Upper lobe of left lung (tissue), 6 donors: Measurements from ENCODE around the gene ADCYAP1R1. TPM values are rescaled to one million over a fixed set of nuclear protein-coding genes. Genes with fewer than 3 reads are reported as not detected.
A peak's percentile ranks its signal among the peaks of the same experiment; 100 is the strongest.

Experiments used
- ATAC-seq, 2 donors: fragments of 200-7000 bp; cut with Tn5 transposase; one replicate each; pipeline ENCODE4 v1.9.1; 2022; ENCODE audit warnings: mild to moderate bottlenecking in 2 of 2, moderate library complexity in 2 of 2; ENCODE audit not compliant: low FRiP score in 2 of 2
- DNase-seq, 2 donors: peaks; one replicate each; pipeline ENCODE4 v3.0.0-alpha.2; 2019 to 2020
- H3K27ac ChIP-seq, 4 donors: fragments of 200-600 bp; sonication (generic); one replicate each; pipeline ENCODE4 v1.5.1; 2016 to 2019
- H3K27me3 ChIP-seq, 4 donors: fragments of 200-600 bp; sonication (generic); one replicate each; pipeline ENCODE4 v1.5.1; 2017 to 2019
- H3K36me3 ChIP-seq, 4 donors: fragments of 200-600 bp; sonication (generic); one replicate each; pipeline ENCODE4 v1.5.1; 2016 to 2019
- H3K4me1 ChIP-seq, 4 donors: fragments of 200-600 bp; sonication (generic); one replicate each; pipeline ENCODE4 v1.5.1; 2018 to 2019
- H3K4me3 ChIP-seq, 4 donors: fragments of 200-600 bp; sonication (generic); one replicate each; pipeline ENCODE4 v1.5.1; 2017 to 2019; ENCODE audit warnings: mild to moderate bottlenecking in 2 of 4, moderate library complexity in 1 of 4
- H3K9me3 ChIP-seq, 4 donors: fragments of 200-600 bp; sonication (generic); one replicate each; pipeline ENCODE4 v1.5.1; 2018 to 2019
- CTCF ChIP-seq, 6 experiments: fragments of 450-650 bp in 4 of 6; fragments of 200-600 bp in 2 of 6; sonication (generic) in 2 of 6; IDR thresholded peaks; one replicate each; pipeline ENCODE4 v1.5.1; 2016 to 2019; ENCODE audit warnings: antibody characterized with exemption in 6 of 6
- EP300 ChIP-seq, 4 donors: sonication (generic); formaldehyde crosslinking; IDR thresholded peaks; one replicate each; pipeline ENCODE4 v1.5.1; 2017; ENCODE audit warnings: antibody characterized with exemption in 4 of 4, control low read depth in 2 of 4
- POLR2A ChIP-seq, 4 donors: fragments of 450-650 bp; IDR thresholded peaks; one replicate each; pipeline ENCODE4 v1.5.1; 2016 to 2017; ENCODE audit warnings: antibody characterized with exemption in 4 of 4, mild to moderate bottlenecking in 2 of 4
- POLR2AphosphoS5 ChIP-seq, 2 donors: sonication (generic); formaldehyde crosslinking; IDR thresholded peaks; one replicate each; pipeline ENCODE4 v1.5.1; 2017; ENCODE audit warnings: antibody characterized with exemption in 2 of 2
- WGBS, 2 donors: methylation state at CpG; one replicate each; pipeline ENCODE4 v1.1.5; 2017 to 2018; 5-methylcytosine and 5-hydroxymethylcytosine counted together
- total RNA-seq, 6 donors: library from RNA; depleted of rRNA in 4 of 6; stranded (reverse); fragments of >200 nt in 4 of 6; gene quantifications; one replicate each; pipeline versions ENCODE4 v1.1.0 to v1.2.1, GENCODE V29; 2016 to 2021
- donor health status: DM: no; HTN: no; CAD: no; lungs with moderate emphysema.
- donor health status: DM: no; HTN: yes; CAD: no; lungs with severe emphysema.

Gene ADCYAP1R1
- total RNA-seq, 6 donors from 2014 or later: under 0.01 to 1.3 (median 0.13) TPM

GRCh38 chr7:31076051-31076450 is 23.9 kb downstream of the ADCYAP1R1 start:
- Histone ChIP-seq H3K27ac (no peak overlapping the region), H3K4me1 (no peaks in the 10 kb centered on the region), H3K9me3 (no peaks in the 10 kb centered on the region)

GRCh38 chr7:31076641-31077310 is 24.7 kb downstream of the ADCYAP1R1 start:
- no peak for TF ChIP-seq POLR2AphosphoS5 (IDR thresholded peaks at IDR 0.05)
- no peak for TF ChIP-seq CTCF (IDR thresholded peaks at IDR 0.05)
- TF ChIP-seq POLR2A (IDR thresholded peaks at IDR 0.05): no peak
- TF ChIP-seq EP300 (IDR thresholded peaks at IDR 0.05): no peak
- 83 to 86% methylated on average over 10 to 11 of the region's 11 CpGs for WGBS, 2 donors
- H3K4me3 ChIP-seq: no peak overlapping the region

More at GRCh38 chr7:31076051-31076450, 23.9 kb downstream of the ADCYAP1R1 start:
- Histone ChIP-seq H3K27me3 (no peaks in the 10 kb centered on the region), H3K36me3 (no peaks in the 10 kb centered on the region), H3K4me3 (no peak overlapping the region)
- TF ChIP-seq CTCF (IDR thresholded peaks at IDR 0.05) (no peak), EP300 (IDR thresholded peaks at IDR 0.05) (no peak), POLR2A (IDR thresholded peaks at IDR 0.05) (no peak), POLR2AphosphoS5 (IDR thresholded peaks at IDR 0.05) (no peak)
- ATAC-seq (no peak), DNase-seq (no peak)
- 87 to 91% methylated on average over 7 to 8 of the region's 8 CpGs for WGBS, 2 donors

GRCh38 chr7:31077484-31078362 is 25.6 kb downstream of the ADCYAP1R1 start:
- WGBS, 2 donors: 90 to 92% methylated on average over 6 to 10 of the region's 10 CpGs
- ATAC-seq: no peak

More at GRCh38 chr7:31076641-31077310, 24.7 kb downstream of the ADCYAP1R1 start:
- ATAC-seq (no peak), DNase-seq (no peak)
- H3K27me3 ChIP-seq: no peaks in the 10 kb centered on the region
- no peak overlapping the region for H3K27ac ChIP-seq
- H3K36me3 ChIP-seq: no peaks in the 10 kb centered on the region
- H3K4me1 ChIP-seq: no peaks in the 10 kb centered on the region
- H3K9me3 ChIP-seq: no peaks in the 10 kb centered on the region

GRCh38 chr7:31078363-31078990 is 26.4 kb downstream of the ADCYAP1R1 start:
- DNase-seq (peak in 1 of 2 donors; percentile 60), ATAC-seq (no peak)
- Histone ChIP-seq H3K27ac (no peak overlapping the region), H3K9me3 (no peaks in the 10 kb centered on the region), H3K4me3 (no peak overlapping the region), H3K4me1 (peaks cover 0 to 9% (median 5%) of the 10 kb centered on the region in 4 donors), H3K36me3 (no peaks in the 10 kb centered on the region), H3K27me3 (no peaks in the 10 kb centered on the region)
- WGBS, 2 donors: 93% methylated on average over 16 to 24 of the region's 24 CpGs
- TF ChIP-seq CTCF (IDR thresholded peaks at IDR 0.05): no peak

More at GRCh38 chr7:31077484-31078362, 25.6 kb downstream of the ADCYAP1R1 start:
- no peak overlapping the region for H3K27ac ChIP-seq
- no peaks in the 10 kb centered on the region for H3K9me3 ChIP-seq
- H3K27me3 ChIP-seq: no peaks in the 10 kb centered on the region
- DNase-seq: no peak
- H3K4me3 ChIP-seq: no peak overlapping the region
- peaks cover 0 to 6% (median 4%) of the 10 kb centered on the region in 4 donors for H3K4me1 ChIP-seq
- TF ChIP-seq POLR2A (IDR thresholded peaks at IDR 0.05): no peak
- TF ChIP-seq POLR2AphosphoS5 (IDR thresholded peaks at IDR 0.05): no peak
- no peak for TF ChIP-seq EP300 (IDR thresholded peaks at IDR 0.05)
- no peak for TF ChIP-seq CTCF (IDR thresholded peaks at IDR 0.05)
- H3K36me3 ChIP-seq: no peaks in the 10 kb centered on the region
